Placental pericyte (primary cell): ENCODE results near the gene PHPT1. TPM values are rescaled to one million over a fixed set of nuclear protein-coding genes. Genes with fewer than 3 reads are reported as not detected.

Experiments used
- small RNA-seq: library from RNA; depleted of rRNA; stranded (forward); fragments of <200 nt; gene quantifications from one replicate; pipeline ENCODE3, GENCODE V24; 2012; ENCODE audit warnings: low replicate concordance
- total RNA-seq: library from RNA; depleted of rRNA; stranded (reverse); fragments of >200 nt; gene quantifications from 2 replicates; pipeline ENCODE4 v1.2.3, GENCODE V29; 2012

Gene PHPT1
- 54.8 and 63.5 TPM in 2 replicates for total RNA-seq

DNA sequence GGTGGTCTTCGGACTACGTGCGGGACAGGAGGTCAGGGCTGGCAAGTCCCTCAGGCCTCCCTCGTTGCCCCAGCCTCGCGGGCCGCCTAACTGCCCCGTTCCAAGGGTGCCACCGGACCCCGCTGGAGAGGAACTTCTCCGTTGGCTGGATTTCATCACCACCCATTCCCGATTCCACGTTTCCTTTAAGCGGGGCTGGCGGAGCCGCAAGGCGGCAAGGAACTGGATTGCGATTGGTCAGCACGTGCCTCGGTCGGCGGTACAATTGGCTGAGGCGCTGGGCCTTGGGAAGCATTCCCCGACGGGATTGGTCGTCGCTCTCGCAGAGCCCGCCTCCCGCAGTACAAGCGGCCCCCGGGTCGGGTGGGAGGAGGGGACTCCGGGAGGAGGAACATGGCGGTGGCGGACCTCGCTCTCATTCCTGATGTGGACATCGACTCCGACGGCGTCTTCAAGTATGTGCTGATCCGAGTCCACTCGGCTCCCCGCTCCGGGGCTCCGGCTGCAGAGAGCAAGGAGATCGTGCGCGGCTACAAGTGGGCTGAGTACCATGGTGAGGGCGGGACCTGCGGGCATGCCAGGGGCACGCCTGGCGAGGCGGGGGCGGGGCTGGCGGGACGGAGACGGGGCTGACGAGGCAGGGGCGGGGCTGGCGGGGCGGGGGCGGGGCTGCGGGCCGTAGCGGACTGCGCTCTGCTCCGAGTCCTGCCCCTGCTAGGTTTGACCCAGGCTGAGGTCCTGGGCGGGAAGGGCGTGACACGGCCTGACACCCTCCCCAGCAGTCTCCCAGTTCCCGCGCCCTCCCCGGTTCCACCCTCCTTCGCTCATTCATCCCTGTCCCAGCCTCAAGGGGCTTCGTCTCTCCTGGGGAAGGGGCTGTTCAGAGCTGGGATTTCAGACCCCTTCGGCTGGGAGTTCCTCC is at the start of gene PHPT1:
Gene PHPT1, plus strand, starts transcription at position 372 of the 922 bp plus-strand sequence. Its CDS starts 22 bp downstream, at position 394.

GRCh38 chr9:136807281-136808074 is 41.7 kb upstream of the PHPT1 start, which contains the start of gene RABL6:
Gene RABL6 (plus strand): TSS chr9:136807948. CDS start chr9:136808197, 249 bp downstream.

DNA sequence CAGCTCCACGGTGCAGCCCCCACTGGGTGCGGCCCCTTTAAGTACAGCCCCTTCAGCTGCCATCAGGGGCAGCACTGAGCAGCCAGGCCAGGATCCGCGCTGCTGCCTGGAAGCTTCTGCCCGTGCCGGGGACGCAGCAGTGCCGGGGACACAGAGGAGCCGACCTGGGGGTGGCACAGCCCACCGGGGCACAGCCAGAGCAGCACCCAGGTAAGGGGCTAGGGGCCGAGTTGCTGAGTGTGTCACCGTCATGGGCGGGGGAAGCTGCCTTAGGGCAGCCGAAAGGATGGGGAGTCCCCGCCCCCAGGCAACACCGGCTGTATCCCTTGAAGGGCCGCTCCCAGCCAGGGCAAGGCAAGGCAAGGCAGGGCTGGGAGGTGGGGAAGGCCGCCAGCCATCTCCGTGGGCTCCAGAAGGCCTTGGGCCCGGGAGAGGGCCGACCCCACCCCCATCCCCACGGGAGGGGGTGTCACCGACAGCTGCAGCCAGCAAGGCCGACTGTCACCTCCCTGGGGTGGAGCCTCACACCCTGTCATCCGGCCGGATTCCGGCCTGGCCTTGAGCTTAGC is 6.7 kb upstream of the PHPT1 start, which contains the start of gene AJM1:
Gene AJM1, plus strand, starts transcription at position 99 of the 569 bp plus-strand sequence. CDS start 1,937 bp downstream, outside the sequence.

GRCh38 chr9:136851941-136852663 is 2.9 kb downstream of the PHPT1 start, which contains the start of gene MAMDC4:
Gene MAMDC4 (plus strand): TSS chr9:136852346. CDS start chr9:136852417, 71 bp downstream.

GRCh38 chr9:136885950-136886578 is 36.9 kb downstream of the PHPT1 start, which contains the start of gene TRAF2:
Gene TRAF2 (plus strand): TSS chr9:136886516. CDS start chr9:136898741, 12,225 bp downstream.

Small RNAs within 50 kb of the gene (small RNA-seq; reads per million reads assigned to genes)
- gene AL355987.2 (not detected), gene MIR4292 (not detected), gene MIR4479 (not detected)

Other genes starting within 250 kb of the PHPT1 start
- gene EGFL7, start 186.5 kb upstream of the PHPT1 start, total RNA-seq = 5.7 and 17.9 TPM in 2 replicates
- 41.1 and 53.5 TPM in 2 replicates for gene AGPAT2, start 162.0 kb upstream of the PHPT1 start, total RNA-seq
- 0.14 and 0.44 TPM in 2 replicates for gene DIPK1B, start 136.8 kb upstream of the PHPT1 start, total RNA-seq
- gene LCN10, start 106.5 kb upstream of the PHPT1 start, total RNA-seq = not detected in 2 replicates
- not detected in 2 replicates for gene LCN6, start 100.9 kb upstream of the PHPT1 start, total RNA-seq
- not detected in 2 replicates for gene LCN8, start 91.2 kb upstream of the PHPT1 start, total RNA-seq
- not detected in 2 replicates for gene LCN15, start 84.9 kb upstream of the PHPT1 start, total RNA-seq
- 36.9 and 38.7 TPM in 2 replicates for gene TMEM141, start 58.1 kb upstream of the PHPT1 start, total RNA-seq
- 0.22 TPM in 1 of 2 replicates, not detected in the other for gene CCDC183, start 53.1 kb upstream of the PHPT1 start, total RNA-seq
- gene RABL6, start 41.5 kb upstream of the PHPT1 start, total RNA-seq = 77.0 and 129 TPM in 2 replicates
- gene AJM1, start 6.9 kb upstream of the PHPT1 start, total RNA-seq = 1.4 and 2.0 TPM in 2 replicates
- 2.0 and 3.5 TPM in 2 replicates for gene MAMDC4, start 2.9 kb downstream of the PHPT1 start, total RNA-seq
- 169 and 339 TPM in 2 replicates for gene EDF1, start 16.9 kb downstream of the PHPT1 start, total RNA-seq
- 9.6 and 15.2 TPM in 2 replicates for gene TRAF2, start 37.1 kb downstream of the PHPT1 start, total RNA-seq
- gene FBXW5, start 95.3 kb downstream of the PHPT1 start, total RNA-seq = 198 and 213 TPM in 2 replicates
- gene C8G, start 95.8 kb downstream of the PHPT1 start, total RNA-seq = 0.66 TPM in 1 of 2 replicates, not detected in the other
- 0.88 TPM in 1 of 2 replicates, not detected in the other for gene LCN12, start 102.9 kb downstream of the PHPT1 start, total RNA-seq
- gene PTGDS, start 128.1 kb downstream of the PHPT1 start, total RNA-seq = 4.2 and 78.6 TPM in 2 replicates
- gene LCNL1, start 133.6 kb downstream of the PHPT1 start, total RNA-seq = 0.14 and 9.8 TPM in 2 replicates
- 12.0 and 13.9 TPM in 2 replicates for gene PAXX, start 143.0 kb downstream of the PHPT1 start, total RNA-seq
- 4.3 and 12.7 TPM in 2 replicates for gene CLIC3, start 147.2 kb downstream of the PHPT1 start, total RNA-seq
- 18.8 and 18.9 TPM in 2 replicates for gene ABCA2, start 178.8 kb downstream of the PHPT1 start, total RNA-seq
- not detected in 2 replicates for gene FUT7, start 182.7 kb downstream of the PHPT1 start, total RNA-seq
- 16.0 and 21.0 TPM in 2 replicates for gene NPDC1, start 196.8 kb downstream of the PHPT1 start, total RNA-seq
- gene ENTPD2, start 204.7 kb downstream of the PHPT1 start, total RNA-seq = not detected in 2 replicates
- gene SAPCD2, start 221.1 kb downstream of the PHPT1 start, total RNA-seq = 0.22 and 15.9 TPM in 2 replicates
- gene UAP1L1, start 228.1 kb downstream of the PHPT1 start, total RNA-seq = 28.2 and 29.1 TPM in 2 replicates
- gene MAN1B1, start 237.6 kb downstream of the PHPT1 start, total RNA-seq = 68.1 and 103 TPM in 2 replicates